HL-60 (cell line): ENCODE results near the gene CFTR.

Experiments
- DNase-seq, 2 experiments: peaks; one replicate each; pipeline ENCODE4 v3.0.0-alpha.2; 2010 to 2020; ENCODE audit warnings: low read depth in 1 of 2, low spot score in 1 of 2
- H3K27ac ChIP-seq: fragments of 250-450 bp; sonication (Bioruptor Pico); replicated peaks from 2 replicates; pipeline ENCODE4 v1.5.1; 2020; ENCODE audit warnings: mild to moderate bottlenecking, moderate library complexity
- H3K27me3 ChIP-seq: fragments of 250-450 bp; sonication (Bioruptor Pico); 2 replicates; pipeline ENCODE4 v1.5.1; 2021; ENCODE audit warnings: mild to moderate bottlenecking, moderate library complexity; ENCODE audit not compliant: insufficient read depth, poor library complexity, severe bottlenecking
- H3K4me3 ChIP-seq: replicated peaks from 2 replicates; pipeline ENCODE4 v1.5.1; 2011; ENCODE audit warnings: mild to moderate bottlenecking, control low read depth, low read length; ENCODE audit not compliant: insufficient read depth
- GABPA ChIP-seq: IDR thresholded peaks from 2 replicates; pipeline ENCODE4 v1.6.1; 2012; ENCODE audit warnings: low read depth
- POLR2AphosphoS5 ChIP-seq: IDR thresholded peaks from 2 replicates; pipeline ENCODE4 v1.6.1; 2012; ENCODE audit warnings: low read depth
- SPI1 ChIP-seq: IDR thresholded peaks from 2 replicates; pipeline ENCODE4 v1.6.1; 2012; ENCODE audit warnings: low read depth, mild to moderate bottlenecking, borderline replicate concordance
- TF ChIP-seq, protein P1 (sequence below): IDR thresholded peaks from 2 replicates; pipeline ENCODE4 v1.6.1; 2012; ENCODE audit warnings: low read depth; ENCODE audit not compliant: insufficient replicate concordance
- TF ChIP-seq, protein P2 (sequence below): IDR thresholded peaks from one replicate; pipeline ENCODE4 v1.5.1; 2011; ENCODE audit warnings: low read length, control low read depth, inconsistent platforms; ENCODE audit not compliant: insufficient read depth

CFTR gene

DNA sequence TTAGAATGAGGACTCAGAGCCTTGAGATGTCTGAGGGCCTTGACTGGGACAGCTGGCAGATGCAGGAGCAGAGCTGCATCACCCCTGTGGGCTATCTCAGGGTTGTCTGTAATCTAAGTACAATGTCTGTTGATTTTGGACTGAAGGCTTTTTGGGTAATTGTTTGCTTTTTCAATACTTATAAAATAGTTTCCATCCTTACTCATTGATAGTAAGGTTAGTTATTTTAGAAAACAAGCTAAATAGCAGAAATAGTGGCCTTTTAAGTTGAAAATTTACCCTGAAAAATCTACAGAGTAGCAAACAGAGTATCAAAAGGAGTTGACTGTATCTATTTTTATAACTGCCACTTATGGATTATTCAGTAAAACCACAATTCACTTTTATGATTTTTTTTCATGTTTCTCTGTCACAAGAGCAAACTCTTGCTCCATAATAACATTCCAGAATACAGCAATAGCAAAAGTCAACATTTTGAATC is 179.7 kb downstream of the CFTR start:
- no peak overlapping the region for H3K27ac ChIP-seq
- no peak for DNase-seq
- no peaks in the 10 kb centered on the region for H3K27me3 ChIP-seq
- H3K4me3 ChIP-seq, result no peak overlapping the region
- TF ChIP-seq, protein P1, sequence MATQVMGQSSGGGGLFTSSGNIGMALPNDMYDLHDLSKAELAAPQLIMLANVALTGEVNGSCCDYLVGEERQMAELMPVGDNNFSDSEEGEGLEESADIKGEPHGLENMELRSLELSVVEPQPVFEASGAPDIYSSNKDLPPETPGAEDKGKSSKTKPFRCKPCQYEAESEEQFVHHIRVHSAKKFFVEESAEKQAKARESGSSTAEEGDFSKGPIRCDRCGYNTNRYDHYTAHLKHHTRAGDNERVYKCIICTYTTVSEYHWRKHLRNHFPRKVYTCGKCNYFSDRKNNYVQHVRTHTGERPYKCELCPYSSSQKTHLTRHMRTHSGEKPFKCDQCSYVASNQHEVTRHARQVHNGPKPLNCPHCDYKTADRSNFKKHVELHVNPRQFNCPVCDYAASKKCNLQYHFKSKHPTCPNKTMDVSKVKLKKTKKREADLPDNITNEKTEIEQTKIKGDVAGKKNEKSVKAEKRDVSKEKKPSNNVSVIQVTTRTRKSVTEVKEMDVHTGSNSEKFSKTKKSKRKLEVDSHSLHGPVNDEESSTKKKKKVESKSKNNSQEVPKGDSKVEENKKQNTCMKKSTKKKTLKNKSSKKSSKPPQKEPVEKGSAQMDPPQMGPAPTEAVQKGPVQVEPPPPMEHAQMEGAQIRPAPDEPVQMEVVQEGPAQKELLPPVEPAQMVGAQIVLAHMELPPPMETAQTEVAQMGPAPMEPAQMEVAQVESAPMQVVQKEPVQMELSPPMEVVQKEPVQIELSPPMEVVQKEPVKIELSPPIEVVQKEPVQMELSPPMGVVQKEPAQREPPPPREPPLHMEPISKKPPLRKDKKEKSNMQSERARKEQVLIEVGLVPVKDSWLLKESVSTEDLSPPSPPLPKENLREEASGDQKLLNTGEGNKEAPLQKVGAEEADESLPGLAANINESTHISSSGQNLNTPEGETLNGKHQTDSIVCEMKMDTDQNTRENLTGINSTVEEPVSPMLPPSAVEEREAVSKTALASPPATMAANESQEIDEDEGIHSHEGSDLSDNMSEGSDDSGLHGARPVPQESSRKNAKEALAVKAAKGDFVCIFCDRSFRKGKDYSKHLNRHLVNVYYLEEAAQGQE, result no peak
- TF ChIP-seq GABPA, result no peak
- no peak for TF ChIP-seq POLR2AphosphoS5
- no peak for TF ChIP-seq SPI1
- TF ChIP-seq, protein P2, sequence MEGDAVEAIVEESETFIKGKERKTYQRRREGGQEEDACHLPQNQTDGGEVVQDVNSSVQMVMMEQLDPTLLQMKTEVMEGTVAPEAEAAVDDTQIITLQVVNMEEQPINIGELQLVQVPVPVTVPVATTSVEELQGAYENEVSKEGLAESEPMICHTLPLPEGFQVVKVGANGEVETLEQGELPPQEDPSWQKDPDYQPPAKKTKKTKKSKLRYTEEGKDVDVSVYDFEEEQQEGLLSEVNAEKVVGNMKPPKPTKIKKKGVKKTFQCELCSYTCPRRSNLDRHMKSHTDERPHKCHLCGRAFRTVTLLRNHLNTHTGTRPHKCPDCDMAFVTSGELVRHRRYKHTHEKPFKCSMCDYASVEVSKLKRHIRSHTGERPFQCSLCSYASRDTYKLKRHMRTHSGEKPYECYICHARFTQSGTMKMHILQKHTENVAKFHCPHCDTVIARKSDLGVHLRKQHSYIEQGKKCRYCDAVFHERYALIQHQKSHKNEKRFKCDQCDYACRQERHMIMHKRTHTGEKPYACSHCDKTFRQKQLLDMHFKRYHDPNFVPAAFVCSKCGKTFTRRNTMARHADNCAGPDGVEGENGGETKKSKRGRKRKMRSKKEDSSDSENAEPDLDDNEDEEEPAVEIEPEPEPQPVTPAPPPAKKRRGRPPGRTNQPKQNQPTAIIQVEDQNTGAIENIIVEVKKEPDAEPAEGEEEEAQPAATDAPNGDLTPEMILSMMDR, result no peak

DNA sequence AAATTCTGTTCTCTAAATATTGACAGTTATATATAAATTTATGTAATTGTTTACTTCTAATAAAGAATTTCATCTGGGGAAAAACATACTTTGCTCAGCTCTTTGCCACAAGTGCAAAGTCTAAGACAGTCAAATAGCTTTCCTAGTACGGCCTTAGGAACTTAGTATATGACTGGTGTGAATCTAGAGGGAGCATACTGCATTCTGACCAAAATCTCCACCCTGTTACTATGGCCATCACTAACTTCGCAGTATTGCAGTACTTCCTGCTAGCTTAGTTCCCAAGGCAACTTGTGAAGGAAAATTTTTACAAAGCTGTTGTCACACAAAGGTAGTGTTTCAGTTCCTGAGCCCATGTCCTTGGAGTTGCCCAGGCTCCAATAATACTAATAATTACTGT is 181.5 kb downstream of the CFTR start:
- TF ChIP-seq, protein P1, result no peak
- no peak for TF ChIP-seq GABPA
- no peak for TF ChIP-seq POLR2AphosphoS5
- TF ChIP-seq, protein P2, result no peak
- TF ChIP-seq SPI1, result no peak
- H3K4me3 ChIP-seq, result no peak overlapping the region
- no peaks in the 10 kb centered on the region for H3K27me3 ChIP-seq
- H3K27ac ChIP-seq, result no peak overlapping the region
- DNase-seq, result no peak

DNA sequence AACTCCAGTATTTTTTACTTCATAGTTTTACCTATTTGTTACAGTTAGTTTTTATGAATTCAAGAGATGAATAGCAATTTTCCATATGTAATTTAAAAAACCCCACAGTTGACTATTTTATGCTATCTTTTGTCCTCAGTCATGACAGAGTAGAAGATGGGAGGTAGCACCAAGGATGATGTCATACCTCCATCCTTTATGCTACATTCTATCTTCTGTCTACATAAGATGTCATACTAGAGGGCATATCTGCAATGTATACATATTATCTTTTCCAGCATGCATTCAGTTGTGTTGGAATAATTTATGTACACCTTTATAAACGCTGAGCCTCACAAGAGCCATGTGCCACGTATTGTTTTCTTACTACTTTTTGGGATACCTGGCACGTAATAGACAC is 184.2 kb downstream of the CFTR start:
- no peak for DNase-seq
- TF ChIP-seq, protein P1, result no peak
- TF ChIP-seq, protein P2, result no peak
- TF ChIP-seq GABPA (no peak), POLR2AphosphoS5 (no peak), SPI1 (no peak)
- Histone ChIP-seq H3K27ac (no peak overlapping the region), H3K4me3 (no peak overlapping the region), H3K27me3 (no peaks in the 10 kb centered on the region)
